Measurements from ENCODE around the gene PKNOX2.

Gene PKNOX2

DNA sequence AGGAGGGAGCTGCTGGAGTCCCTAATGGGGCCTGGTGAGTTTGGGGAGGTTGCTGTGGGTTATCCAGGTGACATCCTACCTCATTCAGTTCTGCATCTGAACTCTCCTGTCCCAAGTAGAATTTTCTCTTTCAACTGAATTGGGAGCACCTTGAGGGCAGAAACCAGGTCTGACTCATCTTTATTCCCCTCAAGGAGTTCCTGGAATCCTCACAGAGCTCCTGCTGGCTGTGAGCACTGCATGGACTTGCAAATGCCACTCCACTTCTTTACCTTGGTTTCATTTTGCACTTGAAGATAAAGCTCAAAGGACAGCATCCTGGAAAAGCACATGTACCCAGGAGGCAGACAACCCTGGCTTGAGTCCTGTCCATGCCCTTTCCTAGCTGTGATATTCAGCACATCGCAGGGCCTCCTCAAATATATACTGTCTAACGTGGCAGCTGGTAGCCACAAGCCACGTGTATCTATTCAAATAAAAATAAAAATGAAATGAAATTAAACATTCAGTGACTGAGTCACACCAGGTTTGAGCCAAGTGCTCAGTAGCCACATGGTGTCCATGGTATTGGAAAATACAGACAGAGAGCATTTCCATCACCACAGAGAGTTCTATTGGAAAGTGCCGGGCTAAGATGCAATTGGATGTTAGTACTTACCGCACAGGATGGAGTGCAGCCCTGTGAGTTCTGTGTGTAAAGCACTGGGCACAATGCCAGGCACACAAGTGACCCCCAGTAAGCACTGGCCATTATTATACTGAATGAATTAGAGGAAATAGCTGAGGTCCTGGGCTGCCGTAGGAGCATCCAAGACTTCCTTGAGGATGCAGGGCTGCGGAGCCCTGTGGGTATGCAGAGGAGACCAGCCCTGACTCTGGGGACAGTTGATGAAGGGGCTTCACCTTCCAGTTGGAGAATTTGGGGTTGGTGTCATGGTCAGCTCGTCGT lies 149.0 kb downstream of the PKNOX2 start:
- TF ChIP-seq, protein P1, sequence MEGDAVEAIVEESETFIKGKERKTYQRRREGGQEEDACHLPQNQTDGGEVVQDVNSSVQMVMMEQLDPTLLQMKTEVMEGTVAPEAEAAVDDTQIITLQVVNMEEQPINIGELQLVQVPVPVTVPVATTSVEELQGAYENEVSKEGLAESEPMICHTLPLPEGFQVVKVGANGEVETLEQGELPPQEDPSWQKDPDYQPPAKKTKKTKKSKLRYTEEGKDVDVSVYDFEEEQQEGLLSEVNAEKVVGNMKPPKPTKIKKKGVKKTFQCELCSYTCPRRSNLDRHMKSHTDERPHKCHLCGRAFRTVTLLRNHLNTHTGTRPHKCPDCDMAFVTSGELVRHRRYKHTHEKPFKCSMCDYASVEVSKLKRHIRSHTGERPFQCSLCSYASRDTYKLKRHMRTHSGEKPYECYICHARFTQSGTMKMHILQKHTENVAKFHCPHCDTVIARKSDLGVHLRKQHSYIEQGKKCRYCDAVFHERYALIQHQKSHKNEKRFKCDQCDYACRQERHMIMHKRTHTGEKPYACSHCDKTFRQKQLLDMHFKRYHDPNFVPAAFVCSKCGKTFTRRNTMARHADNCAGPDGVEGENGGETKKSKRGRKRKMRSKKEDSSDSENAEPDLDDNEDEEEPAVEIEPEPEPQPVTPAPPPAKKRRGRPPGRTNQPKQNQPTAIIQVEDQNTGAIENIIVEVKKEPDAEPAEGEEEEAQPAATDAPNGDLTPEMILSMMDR (IDR thresholded peaks at IDR 0.05; ENCODE audit: insufficient read depth, missing control alignments): no peak
- no peak for FAIRE-seq

DNA sequence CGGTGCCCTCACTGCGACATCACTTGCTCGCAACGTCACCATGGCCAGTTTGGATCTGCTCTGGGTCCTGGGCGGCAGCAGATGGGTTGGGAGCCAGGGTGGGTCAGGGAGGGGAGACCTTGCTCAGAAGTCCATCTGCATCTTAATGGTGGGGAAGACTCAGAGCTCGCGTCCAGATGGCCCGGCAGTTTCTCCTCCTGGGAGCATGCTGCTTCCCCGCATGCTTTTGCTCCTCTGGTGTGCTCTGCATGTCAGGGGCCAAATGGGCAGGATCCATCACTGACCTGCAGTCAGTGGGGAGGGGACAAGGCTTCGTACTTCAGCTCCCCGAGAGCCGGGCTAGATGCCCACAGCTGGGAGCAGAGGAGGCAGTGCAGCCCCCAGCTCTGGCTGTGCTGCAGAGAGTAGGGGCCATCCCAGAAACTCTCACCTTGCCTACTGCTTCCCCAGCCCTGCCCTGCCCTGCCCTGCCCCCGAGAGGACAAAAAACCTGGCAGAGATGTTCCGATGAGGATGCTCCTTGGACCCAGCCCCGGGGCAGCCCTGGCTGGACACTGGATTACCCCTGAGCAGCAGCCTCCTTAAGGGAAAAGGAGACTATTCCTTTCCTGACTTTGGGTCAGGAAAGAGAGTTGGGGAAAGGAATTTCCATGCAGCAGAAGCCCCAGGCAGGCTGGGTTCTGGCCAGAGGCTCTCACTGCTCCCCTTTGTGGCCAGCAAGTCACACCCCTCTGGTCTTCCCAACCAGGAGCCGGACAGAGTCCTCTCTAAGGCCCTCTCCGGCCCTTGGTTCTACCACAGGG lies 149.9 kb downstream of the PKNOX2 start:
- no peak for DNase-seq (ENCODE audit: insufficient read length, low spot score)
- FAIRE-seq: no peak
- TF ChIP-seq, protein P1 (IDR thresholded peaks at IDR 0.05; ENCODE audit: insufficient read depth, missing control alignments): no peak

More for the DNA sequence above, 149.0 kb downstream of the PKNOX2 start:
- DNase-seq (ENCODE audit: insufficient read length, low spot score): no peak

DNA sequence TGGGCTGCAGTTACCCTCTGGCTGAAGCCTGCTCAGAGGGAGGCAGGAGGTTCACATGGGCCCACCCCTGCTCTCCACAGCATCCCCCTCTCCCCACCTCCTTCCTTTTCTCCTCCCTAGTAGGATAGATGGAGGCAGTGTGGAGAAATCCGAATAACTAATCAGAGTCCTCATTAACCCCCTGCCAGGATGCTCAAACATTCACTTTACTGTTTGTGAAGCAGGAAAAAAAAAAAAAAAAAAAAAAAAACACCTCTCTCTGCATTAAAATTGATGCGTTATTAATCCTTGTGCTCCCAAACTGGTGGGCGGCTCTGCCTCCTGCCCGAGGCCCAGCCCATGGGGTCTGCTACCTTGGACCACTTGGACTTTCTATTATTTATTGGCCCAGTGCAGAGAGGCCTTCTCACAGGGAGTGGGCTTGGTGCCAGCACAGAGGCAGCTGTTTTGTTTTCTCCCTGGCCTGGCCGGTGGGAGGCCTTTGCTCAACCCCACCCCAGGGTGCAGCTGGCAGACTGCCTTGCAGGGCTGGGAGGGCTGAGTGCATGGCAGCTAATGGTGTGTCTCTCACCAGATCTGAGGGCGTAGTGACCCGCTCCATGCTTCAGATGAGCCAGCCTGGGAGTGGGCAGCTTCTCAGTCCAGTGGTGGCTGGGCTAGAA lies 150.7 kb downstream of the PKNOX2 start:
- no peak for DNase-seq (ENCODE audit: insufficient read length, low spot score)

DNA sequence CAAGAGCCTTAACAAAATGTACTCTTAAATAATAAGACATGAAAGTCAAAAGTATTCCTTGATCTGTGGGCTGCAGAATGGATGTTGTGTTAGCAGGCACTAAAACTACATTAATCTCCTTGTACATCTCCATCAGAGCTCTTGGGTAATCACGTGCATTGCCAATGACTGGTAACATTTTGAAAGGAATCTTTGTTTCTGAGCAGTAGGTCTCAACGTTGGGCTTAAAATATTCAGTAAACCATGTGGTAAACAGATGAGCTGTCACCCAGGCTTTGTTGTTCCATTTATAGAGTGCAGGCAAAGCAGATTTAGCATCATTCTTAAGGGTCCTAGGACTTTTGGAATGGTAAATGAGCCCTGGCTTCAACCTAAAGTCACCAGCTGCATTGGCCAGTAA lies 152.9 kb downstream of the PKNOX2 start:
- no peak for FAIRE-seq
- no peak for DNase-seq (ENCODE audit: insufficient read length, low spot score)
- TF ChIP-seq, protein P1 (IDR thresholded peaks at IDR 0.05; ENCODE audit: insufficient read depth, missing control alignments): no peak

More for the DNA sequence above, 150.7 kb downstream of the PKNOX2 start:
- TF ChIP-seq, protein P1 (IDR thresholded peaks at IDR 0.05; ENCODE audit: insufficient read depth, missing control alignments): no peak
- FAIRE-seq: no peak

DNA sequence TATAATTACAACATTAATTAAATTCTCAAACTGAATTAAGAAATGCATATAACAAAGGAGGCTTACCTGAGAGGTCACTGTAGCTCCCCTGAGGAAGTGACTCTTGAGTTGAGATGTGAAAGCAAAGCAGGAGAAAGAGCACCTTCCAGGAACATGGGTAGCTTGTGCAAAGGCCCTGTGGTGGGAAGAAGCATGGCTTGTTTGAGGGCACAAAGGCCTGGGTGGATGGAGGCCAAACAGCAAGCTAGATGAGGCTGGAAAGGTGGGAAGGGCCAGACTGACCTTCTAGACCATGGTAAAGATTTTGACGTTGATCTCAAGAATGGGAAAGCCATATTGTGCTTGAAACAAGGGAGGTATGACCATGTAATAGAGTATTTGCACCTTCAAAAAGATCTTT lies 155.1 kb downstream of the PKNOX2 start:
- FAIRE-seq (no peak), DNase-seq (ENCODE audit: insufficient read length, low spot score) (no peak)
- TF ChIP-seq, protein P1 (IDR thresholded peaks at IDR 0.05; ENCODE audit: insufficient read depth, missing control alignments): no peak

DNA sequence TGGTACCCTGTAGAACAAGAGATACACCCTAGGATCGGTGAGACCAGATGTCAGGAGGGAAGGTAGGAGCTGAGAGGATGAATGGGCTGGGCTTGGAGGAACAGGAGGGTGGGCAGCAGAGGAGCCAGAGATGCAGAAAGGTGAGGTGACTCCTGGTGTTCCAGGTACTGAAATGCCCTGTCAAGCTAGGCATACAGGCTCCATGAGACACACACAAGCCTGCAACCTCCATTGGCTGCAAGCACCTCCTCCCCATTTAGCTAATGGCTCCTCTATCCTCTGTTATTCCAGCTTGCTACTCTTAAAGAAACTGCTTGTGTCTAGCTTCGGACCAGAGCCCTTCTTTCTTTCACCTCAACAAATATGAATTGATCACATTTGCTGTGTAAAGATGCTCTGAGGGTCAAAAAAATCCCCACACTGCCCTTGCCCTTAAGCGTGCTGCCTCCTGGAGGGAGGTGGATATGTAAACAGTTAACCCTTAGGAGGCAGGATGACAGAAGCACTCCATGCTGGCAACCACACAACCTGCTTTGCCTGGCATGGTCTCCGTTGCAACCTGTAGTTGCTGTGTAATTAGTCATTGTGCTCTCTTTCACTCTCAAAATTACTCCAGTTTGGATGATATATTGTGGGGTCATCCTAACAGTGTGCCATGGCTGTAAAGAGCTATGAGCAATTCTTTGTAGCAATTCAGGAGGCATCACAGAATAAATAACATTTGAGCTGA lies 156.0 kb downstream of the PKNOX2 start:
- FAIRE-seq (no peak), DNase-seq (ENCODE audit: insufficient read length, low spot score) (no peak)
- TF ChIP-seq, protein P1 (IDR thresholded peaks at IDR 0.05; ENCODE audit: insufficient read depth, missing control alignments): no peak

Measured in D721Med (cell line).